Activated CD8-positive, alpha-beta memory T cell treated with anti-CD3 and anti-CD28 coated beads, Interleukin-2, amount 10 ng/mL, durations not matched to agents 7 days and 5 days (primary cell): ENCODE results near the gene ZNF487. TPM values are rescaled to one million over a fixed set of nuclear protein-coding genes. Genes with fewer than 3 reads are reported as not detected.

ENCODE experiments used
- ATAC-seq: fragments of 150-1000 bp; cut with Tn5 transposase; one replicate; pipeline ENCODE4 v1.10.0; 2021; ENCODE audit warnings: moderate library complexity
- CTCF ChIA-PET: fragments of 350-600 bp; sonication (Branson Sonifier 250); formaldehyde crosslinking; loops from one replicate; lab custom pipeline; 2021; ENCODE audit warnings: antibody characterized with exemption; lab: Charles Lee
- DNase-seq: peaks from one replicate; pipeline ENCODE4 v3.0.0-alpha.2; 2020
- H3K27ac Mint-ChIP-seq: one replicate; pipeline ENCODE4 v1.8.0; 2021; ENCODE audit warnings: mild to moderate bottlenecking, mixed read lengths
- H3K27me3 Mint-ChIP-seq: one replicate; pipeline ENCODE4 v1.8.0; 2021; ENCODE audit warnings: mixed read lengths
- H3K36me3 Mint-ChIP-seq: one replicate; pipeline ENCODE4 v1.8.0; 2021; ENCODE audit warnings: mild to moderate bottlenecking, mixed read lengths
- H3K4me1 Mint-ChIP-seq: one replicate; pipeline ENCODE4 v1.8.0; 2021; ENCODE audit warnings: mixed read lengths
- H3K4me3 Mint-ChIP-seq: one replicate; pipeline ENCODE4 v1.8.0; 2021; ENCODE audit warnings: mild to moderate bottlenecking, moderate library complexity, mixed read lengths
- H3K9me3 Mint-ChIP-seq: one replicate; pipeline ENCODE4 v1.8.0; 2022; ENCODE audit warnings: low read depth, mixed read lengths
- total RNA-seq, 2 experiments: library from RNA; stranded (reverse); gene quantifications; one replicate each; pipeline ENCODE4 v1.2.3, GENCODE V29; 2021

ZNF487 gene
- total RNA-seq, 2 experiments from 2014 or later = 1.9 to 2.7 TPM

- ATAC-seq (no peak), DNase-seq (no peak)
- peaks cover 21% of the 10 kb centered on the region for H3K36me3 Mint-ChIP-seq
- CTCF ChIA-PET = interaction anchor here (0.5 kb wide), 1 partner anchor 38 kb away, joined by 3 read pairs; no protein-coding TSS in a partner anchor
- H3K4me1 Mint-ChIP-seq = no peaks in the 10 kb centered on the region
- no peak overlapping the region for H3K27ac Mint-ChIP-seq
- no peaks in the 10 kb centered on the region for H3K27me3 Mint-ChIP-seq
- H3K9me3 Mint-ChIP-seq = peaks cover 54% of the 10 kb centered on the region
- H3K4me3 Mint-ChIP-seq = no peak overlapping the region
Observed at GRCh38 chr10:43524434-43525247, 87.7 kb downstream of the ZNF487 start.

Other genes with a start within 250 kb of the ZNF487 start
- 1 to 10 TPM; 3.2 to 4.2 TPM for gene RASGEF1A, start 170.0 kb upstream of the ZNF487 start, total RNA-seq
- under 1 TPM in 1 of 2 experiments, not detected in 1; 0.37 TPM for gene FXYD4, start 65.5 kb upstream of the ZNF487 start, total RNA-seq
- 100 to 1,000 TPM; 446 to 512 TPM for gene HNRNPF, start 27.9 kb upstream of the ZNF487 start, total RNA-seq
- under 1 TPM in 1 of 2 experiments, not detected in 1; 0.26 TPM for gene ZNF239, start 137.5 kb downstream of the ZNF487 start, total RNA-seq
- 1 to 10 TPM; 1.1 to 1.6 TPM for gene ZNF485, start 169.3 kb downstream of the ZNF487 start, total RNA-seq
- gene ZNF32, start 211.8 kb downstream of the ZNF487 start, total RNA-seq = 1 to 10 TPM; 6.5 to 8.2 TPM